ENCODE data around the gene KCNG2.

KCNG2 gene

DNA sequence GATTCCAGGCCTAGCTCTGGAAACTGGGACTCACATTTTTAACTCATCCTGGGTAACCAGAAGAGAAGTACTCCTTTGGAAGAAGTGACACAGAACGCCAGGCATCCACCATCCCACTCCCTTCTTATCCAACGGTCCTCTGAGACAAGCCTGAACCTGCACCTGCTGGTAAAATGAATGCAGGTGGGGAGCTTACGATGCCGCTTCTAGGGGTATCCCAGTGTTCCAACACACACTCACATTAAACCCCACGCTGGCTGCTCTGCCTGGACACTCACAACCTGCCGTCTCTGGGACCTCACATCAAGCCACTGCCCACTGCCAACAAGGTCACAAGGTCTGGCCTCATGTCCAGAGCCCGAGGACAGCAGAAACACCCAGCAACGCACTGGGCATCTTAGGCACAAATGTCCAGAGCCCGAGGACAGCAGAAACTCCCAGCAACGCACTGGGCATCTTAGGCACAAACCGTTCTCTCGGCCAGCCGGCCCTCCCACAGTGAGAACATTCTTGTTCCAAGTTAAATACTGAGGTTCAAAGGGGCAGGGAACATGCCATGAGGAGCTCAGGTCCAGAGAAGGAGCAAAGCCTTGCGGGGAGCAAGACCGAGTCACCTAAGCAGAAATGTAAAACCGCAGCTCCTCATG is 143.9 kb downstream of the KCNG2 start:
- DNase-seq (ENCODE audit: low read depth) = no peak
- H3K4me3 ChIP-seq (ENCODE audit: low read length) = no peak overlapping the region
- TF ChIP-seq CTCF (conservative IDR thresholded peaks at IDR 0.05; ENCODE audit: low read depth, low read length) = no peak

GRCh38 chr18:79942211-79942610 is 144.5 kb downstream of the KCNG2 start:
- DNase-seq (ENCODE audit: low read depth) = no peak
- TF ChIP-seq CTCF (conservative IDR thresholded peaks at IDR 0.05; ENCODE audit: low read depth, low read length) = no peak
- no peak overlapping the region for H3K4me3 ChIP-seq (ENCODE audit: low read length)

GRCh38 chr18:79942786-79943607 is 145.3 kb downstream of the KCNG2 start:
- no peak overlapping the region for H3K4me3 ChIP-seq (ENCODE audit: low read length)
- TF ChIP-seq CTCF (conservative IDR thresholded peaks at IDR 0.05; ENCODE audit: low read depth, low read length) = no peak
- no peak for DNase-seq (ENCODE audit: low read depth)

DNA sequence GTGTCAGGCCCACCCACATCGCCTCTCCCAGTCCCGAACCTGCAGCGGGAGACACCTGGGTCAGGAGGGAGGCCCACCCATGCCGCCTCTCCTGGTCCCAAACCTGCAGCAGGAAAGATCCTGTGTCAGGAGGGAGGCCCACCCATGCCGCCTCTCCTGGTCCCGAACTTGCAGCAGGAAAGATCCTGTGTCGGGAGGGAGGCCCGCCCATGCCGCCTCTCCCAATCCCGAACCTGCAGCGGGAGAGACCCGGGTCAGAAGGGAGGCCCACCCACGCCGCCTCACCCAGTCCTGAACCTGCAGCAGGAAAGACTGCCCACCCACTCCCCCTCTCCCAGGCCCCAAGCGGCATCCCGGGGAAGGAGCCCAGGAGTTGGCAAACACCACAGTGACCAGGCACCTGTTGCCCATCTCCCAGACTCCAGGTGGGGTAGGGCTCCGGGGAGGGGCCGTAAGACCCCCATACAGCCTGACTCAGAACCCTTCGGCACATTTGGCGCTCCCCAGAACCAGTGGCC is 145.9 kb downstream of the KCNG2 start:
- no peak for TF ChIP-seq CTCF (conservative IDR thresholded peaks at IDR 0.05; ENCODE audit: low read depth, low read length)
- no peak for DNase-seq (ENCODE audit: low read depth)
- H3K4me3 ChIP-seq (ENCODE audit: low read length) = no peak overlapping the region

DNA sequence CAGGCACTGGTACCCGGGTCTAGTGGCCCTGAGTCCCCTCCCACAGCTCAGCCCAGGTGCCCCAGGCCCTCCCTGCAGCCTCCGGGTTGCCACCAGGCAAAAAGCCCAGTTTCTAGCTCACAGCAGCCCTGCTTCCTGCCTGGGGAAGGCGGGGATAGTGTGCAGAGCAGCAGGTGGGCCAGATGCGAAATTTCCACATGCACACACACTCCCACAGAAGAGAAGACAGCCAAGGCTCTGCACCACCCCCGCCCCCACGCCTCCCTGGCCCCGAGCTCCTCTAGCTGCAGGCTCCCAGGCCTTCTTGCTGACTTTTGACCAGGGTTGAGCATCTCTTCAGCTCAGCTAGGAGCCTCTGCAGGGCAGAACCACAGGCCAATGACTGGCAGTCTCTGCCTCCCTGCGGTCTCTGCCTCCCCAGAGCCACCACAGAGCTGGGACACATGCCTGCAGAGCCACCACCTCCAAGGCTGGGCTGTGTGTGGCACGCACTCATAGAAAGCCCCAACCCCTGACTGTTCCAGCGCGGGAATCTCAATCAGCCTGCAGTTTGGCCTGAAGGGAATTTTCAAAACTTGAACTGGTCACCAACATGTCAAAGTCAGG is 146.5 kb downstream of the KCNG2 start:
- DNase-seq (ENCODE audit: low read depth) = no peak
- TF ChIP-seq CTCF (conservative IDR thresholded peaks at IDR 0.05; ENCODE audit: low read depth, low read length) = no peak
- H3K4me3 ChIP-seq (ENCODE audit: low read length) = no peak overlapping the region

DNA sequence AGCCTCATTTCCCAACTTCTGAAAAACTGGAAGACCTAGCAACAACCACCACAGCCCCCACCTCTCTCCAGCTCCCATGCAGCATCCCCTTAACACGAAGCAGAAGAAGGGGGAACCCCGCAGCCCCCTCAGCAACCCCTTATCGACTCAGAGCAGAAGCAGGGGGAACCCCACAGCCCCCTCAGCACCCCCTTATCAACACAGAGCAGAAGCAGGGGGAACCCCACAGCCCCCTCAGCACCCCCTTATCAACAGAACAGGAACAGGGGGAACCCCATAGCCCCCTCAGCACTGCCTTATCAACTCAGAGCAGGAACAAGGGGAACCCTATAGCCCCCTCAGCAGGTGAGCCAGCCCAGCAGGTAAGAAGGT is 147.0 kb downstream of the KCNG2 start:
- TF ChIP-seq CTCF (conservative IDR thresholded peaks at IDR 0.05; ENCODE audit: low read depth, low read length) = no peak
- DNase-seq (ENCODE audit: low read depth) = no peak
- no peak overlapping the region for H3K4me3 ChIP-seq (ENCODE audit: low read length)

Measured in retinal pigment epithelial cell (primary cell).